Measurements from ENCODE around the gene EGFLAM.

DNA sequence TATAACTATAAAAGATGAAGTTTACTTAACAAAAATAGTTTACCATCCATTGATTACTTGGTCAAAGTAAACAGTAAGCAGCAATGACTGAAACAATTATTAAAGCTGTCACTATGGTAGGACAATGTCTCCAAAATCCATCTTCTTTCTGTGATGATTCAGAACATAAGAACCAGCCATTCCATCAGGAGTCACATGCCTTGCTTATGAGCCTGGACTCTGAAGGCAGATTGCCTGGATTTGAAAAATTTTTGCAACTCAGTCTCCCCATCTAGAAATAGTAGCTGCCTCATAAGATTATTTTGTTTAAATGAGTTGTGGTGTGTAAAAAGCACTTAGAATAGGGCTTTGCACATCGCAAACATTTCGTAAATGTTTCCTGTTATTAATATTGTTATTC is 161.9 kb downstream of the EGFLAM start:
- TF ChIP-seq CTCF (conservative IDR thresholded peaks at IDR 0.05 in 1 of 2, IDR thresholded peaks at IDR 0.05 in 1 of 2; ENCODE audit: low read depth in 1 of 2, low read length in 2 of 2) (no peak), EZH2 (IDR thresholded peaks at IDR 0.05; ENCODE audit: low read length, missing control alignments) (no peak)

Measured in fibroblast of lung (primary cell).